HEK293T (cell line): Measurements from ENCODE around the gene TMEM192.
"Not testable (repeated sequence)": the region's sequence is repeated elsewhere in the genome, so short reads cannot be mapped to it uniquely, and the experiment has no call there.

Source experiments
- CTCF ChIA-PET: fragments of 350-600 bp; formaldehyde crosslinking; extraction: SDS; loops from one replicate; lab custom pipeline; 2021; ENCODE audit warnings: antibody characterized with exemption, inconsistent platforms; lab: Yijun Ruan, JAX
- POLR2A ChIA-PET: fragments of 350-600 bp; formaldehyde crosslinking; extraction: SDS; loops from one replicate; lab custom pipeline; 2020; ENCODE audit warnings: antibody characterized with exemption, inconsistent platforms; lab: Yijun Ruan, JAX
- DNase-seq: peaks from one replicate; pipeline ENCODE4 v3.0.0; 2012; ENCODE audit warnings: mixed read lengths; ENCODE audit errors: extremely low spot score
- ARNT ChIP-seq: fragments of 450-650 bp; IDR thresholded peaks from 2 replicates; pipeline ENCODE4 v1.6.1; 2017; ENCODE audit warnings: mild to moderate bottlenecking
- BHLHE40 ChIP-seq: fragments of 450-650 bp; IDR thresholded peaks from 2 replicates; pipeline ENCODE4 v1.6.1; 2016; ENCODE audit warnings: mild to moderate bottlenecking, moderate library complexity, borderline replicate concordance
- CTBP1 ChIP-seq: fragments of 450-650 bp; IDR thresholded peaks from 2 replicates; pipeline ENCODE4 v1.6.1; 2016; ENCODE audit warnings: borderline replicate concordance
- ELF4 ChIP-seq: fragments of 450-650 bp; IDR thresholded peaks from 2 replicates; pipeline ENCODE4 v1.6.1; 2017; ENCODE audit warnings: antibody characterized with exemption
- FOXA1 ChIP-seq: fragments of 450-650 bp; IDR thresholded peaks from 2 replicates; pipeline ENCODE4 v1.6.1; 2016; ENCODE audit warnings: mild to moderate bottlenecking
- FOXK2 ChIP-seq: fragments of 450-650 bp; IDR thresholded peaks from 2 replicates; pipeline ENCODE4 v1.6.1; 2016; ENCODE audit warnings: mild to moderate bottlenecking
- FOXM1 ChIP-seq: fragments of 450-650 bp; IDR thresholded peaks from 2 replicates; pipeline ENCODE4 v1.6.1; 2017; ENCODE audit warnings: mild to moderate bottlenecking, borderline replicate concordance
- HDGF ChIP-seq: fragments of 450-650 bp; IDR thresholded peaks from 2 replicates; pipeline ENCODE4 v1.6.1; 2017; ENCODE audit warnings: antibody characterized with exemption, borderline replicate concordance
- L3MBTL2 ChIP-seq: fragments of 450-650 bp; conservative IDR thresholded peaks from 2 replicates; pipeline ENCODE4 v1.6.1; 2016; ENCODE audit warnings: mild to moderate bottlenecking
- LEF1 ChIP-seq: fragments of 450-650 bp; IDR thresholded peaks from 2 replicates; pipeline ENCODE4 v1.6.1; 2017; ENCODE audit warnings: mild to moderate bottlenecking, borderline replicate concordance
- NFRKB ChIP-seq: fragments of 450-650 bp; IDR thresholded peaks from 2 replicates; pipeline ENCODE4 v1.6.1; 2016; ENCODE audit warnings: mild to moderate bottlenecking, moderate library complexity
- PKNOX1 ChIP-seq: fragments of 450-650 bp; IDR thresholded peaks from 2 replicates; pipeline ENCODE4 v1.6.1; 2016
- SP1 ChIP-seq: fragments of 450-650 bp; IDR thresholded peaks from 2 replicates; pipeline ENCODE4 v1.6.1; 2017
- SUZ12 ChIP-seq: fragments of 450-650 bp; IDR thresholded peaks from 2 replicates; pipeline ENCODE4 v1.6.1; 2016; ENCODE audit warnings: mild to moderate bottlenecking
- TARDBP ChIP-seq: fragments of 450-650 bp; IDR thresholded peaks from 2 replicates; pipeline ENCODE4 v1.6.1; 2016
- ZNF384 ChIP-seq: fragments of 450-650 bp; IDR thresholded peaks from 2 replicates; pipeline ENCODE4 v1.6.1; 2016

TMEM192 gene

DNA sequence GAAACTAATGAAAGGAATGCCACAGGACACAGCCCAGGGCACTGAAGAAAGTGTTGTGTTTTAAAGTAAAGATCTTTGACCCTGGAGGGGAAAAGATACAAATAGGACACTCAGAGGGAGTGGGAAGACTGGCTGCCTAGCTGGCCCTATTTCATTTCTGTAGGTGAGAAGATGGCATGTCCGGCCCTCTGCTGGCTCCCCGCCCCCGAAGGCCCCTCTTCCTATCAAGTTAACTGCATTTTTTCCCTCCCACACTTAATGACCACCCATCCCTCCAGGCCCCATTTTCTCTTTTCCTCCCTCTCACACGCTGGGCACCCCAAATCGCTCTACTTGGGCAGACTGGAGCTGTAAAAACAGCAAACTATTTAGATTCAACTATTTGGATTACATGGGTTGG is 64.5 kb downstream of the TMEM192 start:
- ChIA-PET CTCF (interaction anchor here (0.8 kb wide), 1 partner anchor 1470 kb away, joined by 4 read pairs; no protein-coding TSS in a partner anchor), POLR2A (no interaction called here)
- no peak for TF ChIP-seq SUZ12
- TF ChIP-seq FOXM1: no peak
- no peak for TF ChIP-seq BHLHE40
- TF ChIP-seq ELF4: no peak
- TF ChIP-seq SP1: no peak
- no peak for TF ChIP-seq LEF1
- no peak for TF ChIP-seq ARNT
- no peak for TF ChIP-seq ZNF384
- TF ChIP-seq HDGF: no peak
- no peak for TF ChIP-seq PKNOX1
- TF ChIP-seq FOXA1: no peak
- no peak for TF ChIP-seq TARDBP
- TF ChIP-seq FOXK2: no peak
- no peak for TF ChIP-seq NFRKB
- TF ChIP-seq CTBP1: no peak
- no peak for TF ChIP-seq L3MBTL2
- DNase-seq: no peak

DNA sequence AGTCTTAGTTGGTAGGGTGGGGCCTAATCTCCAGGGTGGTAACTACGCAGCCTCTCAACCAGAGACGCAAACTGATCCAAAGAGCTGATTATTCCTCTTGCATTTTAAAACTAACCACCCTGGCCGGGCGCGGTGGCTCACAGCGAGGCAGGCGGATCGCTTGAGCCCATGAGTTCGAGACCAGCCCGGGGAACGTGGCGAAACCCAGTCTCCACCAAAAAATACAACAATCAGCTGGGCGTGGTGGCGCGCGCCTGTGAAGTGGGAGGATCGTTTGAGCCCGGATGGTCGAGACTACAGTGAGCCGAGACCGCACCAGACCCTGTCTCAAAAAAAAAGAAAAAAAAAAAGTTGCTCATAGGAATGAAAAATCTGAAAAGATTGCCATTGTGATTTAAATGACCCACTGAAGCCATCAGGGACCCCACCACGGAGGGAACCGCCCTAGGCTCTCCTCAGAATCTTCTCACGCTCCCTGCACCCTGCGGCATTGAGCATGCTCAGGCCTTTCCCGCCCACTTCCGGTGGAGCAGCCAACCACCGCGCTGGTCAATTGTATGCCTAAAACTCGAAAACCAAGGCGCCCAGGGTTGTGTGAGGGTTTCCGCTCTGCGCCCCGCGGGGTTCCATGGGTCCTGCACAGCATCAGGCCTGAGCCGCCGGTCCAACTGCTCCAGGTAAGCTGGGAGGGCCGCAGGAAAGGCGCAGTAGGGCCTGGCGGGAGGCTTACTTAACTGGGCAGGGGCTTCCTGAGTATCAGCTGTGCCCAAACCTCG is 81.0 kb downstream of the TMEM192 start, which contains the start of gene TRIM60:
Gene TRIM60 (plus strand): TSS at position 564 of the 776 bp plus-strand sequence. CDS start 8,074 bp downstream, outside the sequence.
- TF ChIP-seq CTBP1: no peak
- TF ChIP-seq FOXM1: no peak
- TF ChIP-seq ARNT: no peak
- no peak for TF ChIP-seq ELF4
- TF ChIP-seq NFRKB: no peak
- no peak for TF ChIP-seq LEF1
- TF ChIP-seq TARDBP: no peak
- TF ChIP-seq FOXK2: no peak
- TF ChIP-seq PKNOX1: no peak
- POLR2A ChIA-PET: no interaction called here
- CTCF ChIA-PET: no interaction called here
- no peak for DNase-seq

DNA sequence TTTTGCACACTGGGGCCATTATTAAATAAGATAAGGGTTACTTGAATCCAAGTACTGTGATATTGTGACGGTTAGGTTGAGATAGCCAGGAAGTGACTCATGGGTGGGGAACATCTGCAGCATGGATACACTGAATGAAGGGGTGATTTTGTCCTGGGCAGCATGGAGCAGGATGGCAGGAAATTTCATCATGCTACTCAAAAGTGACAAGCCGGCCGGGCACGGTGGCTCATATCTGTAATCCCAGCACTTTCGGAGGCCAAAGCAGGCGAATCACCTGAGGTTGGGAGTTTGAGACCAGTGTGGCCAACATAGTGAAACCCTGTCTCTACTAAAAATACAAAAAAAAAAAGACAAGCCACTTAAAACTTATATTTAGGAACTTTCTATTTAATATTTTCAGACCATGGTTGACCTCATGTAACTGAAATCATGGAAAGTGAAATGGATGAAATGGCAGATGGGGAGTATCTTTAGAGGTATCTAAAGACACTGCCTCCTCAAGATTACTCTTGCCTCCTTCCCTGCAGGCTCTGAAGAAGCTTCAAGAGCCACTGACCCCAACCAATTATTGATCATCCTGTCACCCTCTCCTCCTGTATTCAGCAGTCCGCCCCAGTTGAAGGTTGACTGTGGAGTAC is 84.8 kb downstream of the TMEM192 start:
- DNase-seq: no peak
- CTCF ChIA-PET: interaction anchor here (0.9 kb wide), 1 partner anchor 79 kb away, joined by 3 read pairs; no protein-coding TSS in a partner anchor
- POLR2A ChIA-PET: no interaction called here
- no peak for TF ChIP-seq BHLHE40
- TF ChIP-seq FOXA1: no peak
- no peak for TF ChIP-seq FOXM1
- TF ChIP-seq CTBP1: no peak
- TF ChIP-seq LEF1: no peak
- TF ChIP-seq ELF4: no peak
- no peak for TF ChIP-seq L3MBTL2
- no peak for TF ChIP-seq SP1
- no peak for TF ChIP-seq ARNT
- no peak for TF ChIP-seq NFRKB

GRCh38 chr4:165025782-165026181 is 86.9 kb downstream of the TMEM192 start:
- CTCF ChIA-PET, POLR2A ChIA-PET: not testable (repeated sequence)

More at GRCh38 chr4:165025782-165026181, 86.9 kb downstream of the TMEM192 start:
- not testable (repeated sequence) for DNase-seq
